MCF 10A (cell line): ENCODE measurements around the gene CRACDL. TPM values are rescaled to one million over a fixed set of nuclear protein-coding genes. Genes with fewer than 3 reads are reported as not detected.

Experiments
- BruUV-seq: library from RNA; stranded (reverse); fragments of 400-500 nt; replicated peaks from 2 replicates; lab custom pipeline; 2021; lab: Mats Ljungman, UMichigan
- CTCF ChIA-PET: fragments of 300-600 bp; sonication (Branson Sonifier 250); formaldehyde crosslinking; extraction: SDS; loops from one replicate; lab custom pipeline; 2021; ENCODE audit warnings: antibody characterized with exemption, inconsistent platforms; lab: Yijun Ruan, JAX
- POLR2A ChIA-PET: fragments of 300-600, 350-650 bp; sonication (Branson Sonifier 250); formaldehyde crosslinking; extraction: SDS; loops from one replicate; lab custom pipeline; 2020; ENCODE audit warnings: antibody characterized with exemption, inconsistent platforms; lab: Yijun Ruan, JAX
- DNase-seq: peaks from one replicate; pipeline ENCODE4 v3.0.0-alpha.2; 2018; ENCODE audit not compliant: unreplicated experiment
- H3K27ac Mint-ChIP-seq: one replicate; pipeline ENCODE4 v1.8.0; 2022; ENCODE audit warnings: mild to moderate bottlenecking, low read depth, mixed read lengths; ENCODE audit not compliant: unreplicated experiment
- H3K27me3 Mint-ChIP-seq: one replicate; pipeline ENCODE4 v1.8.0; 2022; ENCODE audit warnings: mixed read lengths; ENCODE audit not compliant: insufficient read depth, unreplicated experiment
- H3K36me3 Mint-ChIP-seq: one replicate; pipeline ENCODE4 v1.8.0; 2022; ENCODE audit warnings: mild to moderate bottlenecking, moderate library complexity, mixed read lengths; ENCODE audit not compliant: insufficient read depth, unreplicated experiment
- H3K4me1 Mint-ChIP-seq: one replicate; pipeline ENCODE4 v1.8.0; 2022; ENCODE audit warnings: mixed read lengths; ENCODE audit not compliant: insufficient read depth, unreplicated experiment
- H3K4me3 Mint-ChIP-seq: one replicate; pipeline ENCODE4 v1.8.0; 2022; ENCODE audit warnings: mild to moderate bottlenecking, moderate library complexity, mixed read lengths; ENCODE audit not compliant: unreplicated experiment
- H3K9me3 Mint-ChIP-seq: one replicate; pipeline ENCODE4 v1.8.0; 2022; ENCODE audit warnings: mixed read lengths; ENCODE audit not compliant: unreplicated experiment
- CTCF ChIP-seq: fragments of 200-600 bp; IDR thresholded peaks from one replicate; pipeline ENCODE4 v1.8.0; 2022; ENCODE audit warnings: antibody characterized with exemption, mild to moderate bottlenecking; ENCODE audit not compliant: unreplicated experiment
- intact Hi-C: fragments of 100-400 bp; cut with micrococcal nuclease; formaldehyde crosslinking; loops from 2 replicates; pipeline ENCODE4 v1.14.1; 2022
- total RNA-seq: library from RNA; stranded (reverse); gene quantifications from 2 replicates; pipeline ENCODE4 v1.2.3, GENCODE V29; 2022

Gene CRACDL
- total RNA-seq, 1 experiment from 2014 or later = 12.9 TPM

- Mint-ChIP-seq H3K27me3 (no peaks in the 10 kb centered on the region), H3K27ac (no peak overlapping the region), H3K9me3 (no peaks in the 10 kb centered on the region), H3K4me1 (peaks cover 7% of the 10 kb centered on the region), H3K4me3 (no peak overlapping the region), H3K36me3 (no peaks in the 10 kb centered on the region)
- CTCF ChIA-PET = interaction anchor here (0.5 to 1.8 kb wide), 3 partner anchors 13 to 785 kb away, joined by 3 to 5 read pairs (median 3); no protein-coding TSS in a partner anchor
- POLR2A ChIA-PET = interaction anchor here (0.9 kb wide), 1 partner anchor 9 kb away, joined by 4 read pairs; no protein-coding TSS in a partner anchor
- TF ChIP-seq CTCF = no peak
- no peak for DNase-seq
- intact Hi-C loops = no loop called here
- BruUV-seq = no TSS peak
Observed at GRCh38 chr2:98946855-98947254, 10.8 kb upstream of the CRACDL start.

GRCh38 chr2:98944775-98945174 is 8.8 kb upstream of the CRACDL start:
- Mint-ChIP-seq H3K27me3 (no peaks in the 10 kb centered on the region), H3K27ac (no peak overlapping the region), H3K9me3 (no peaks in the 10 kb centered on the region), H3K4me3 (no peak overlapping the region), H3K4me1 (peaks cover 7% of the 10 kb centered on the region), H3K36me3 (peaks cover 4% of the 10 kb centered on the region)
- peak; percentile 21 for DNase-seq
- no TSS peak for BruUV-seq
- ChIA-PET POLR2A (no interaction called here), CTCF (no interaction called here)
- intact Hi-C loops = no loop called here
- no peak for TF ChIP-seq CTCF

- Mint-ChIP-seq H3K36me3 (peaks cover 4% of the 10 kb centered on the region), H3K9me3 (no peaks in the 10 kb centered on the region), H3K4me3 (no peak overlapping the region), H3K27me3 (no peaks in the 10 kb centered on the region), H3K27ac (no peak overlapping the region), H3K4me1 (peaks cover 10% of the 10 kb centered on the region)
- no TSS peak for BruUV-seq
- ChIA-PET CTCF (no interaction called here), POLR2A (interaction anchor here (0.6 to 2.5 kb wide), 2 partner anchors 27 to 67 kb away, joined by 3 to 6 read pairs; no protein-coding TSS in a partner anchor)
- DNase-seq = no peak
- no peak for TF ChIP-seq CTCF
- intact Hi-C loops = no loop called here
Observed at GRCh38 chr2:98940102-98940501, 4.1 kb upstream of the CRACDL start.

- no TSS peak for BruUV-seq
- peak overlapping the region; percentile 41 for H3K4me3 Mint-ChIP-seq
- ChIA-PET CTCF (interaction anchor here (0.7 to 2.0 kb wide), 3 partner anchors 22 to 128 kb away, joined by 3 to 10 read pairs (median 4); no protein-coding TSS in a partner anchor), POLR2A (interaction anchor here (1.4 kb wide), 1 partner anchor 9 kb away, joined by 4 read pairs; no protein-coding TSS in a partner anchor)
- no peak for TF ChIP-seq CTCF
- no peak for DNase-seq
- no peaks in the 10 kb centered on the region for H3K27me3 Mint-ChIP-seq
- no peak overlapping the region for H3K27ac Mint-ChIP-seq
- no peaks in the 10 kb centered on the region for H3K9me3 Mint-ChIP-seq
- H3K36me3 Mint-ChIP-seq = peaks cover 4% of the 10 kb centered on the region
- H3K4me1 Mint-ChIP-seq = peaks cover 13% of the 10 kb centered on the region
- intact Hi-C loops = loop anchor here (5.0 kb wide), 1 partner anchor 291 kb away; no protein-coding TSS in a partner anchor
Observed at GRCh38 chr2:98937906-98938305, 1.9 kb upstream of the CRACDL start.
